B cell (primary cell): ENCODE measurements around the gene P2RX6. TPM values are rescaled to one million over a fixed set of nuclear protein-coding genes. Genes with fewer than 3 reads are reported as not detected.

Experiments used
- ATAC-seq: fragments of 200-7000 bp; cut with Tn5 transposase; one replicate; pipeline ENCODE4 v1.10.0; 2021; ENCODE audit warnings: low read depth, mild to moderate bottlenecking, moderate number of reproducible peaks, moderate library complexity
- CTCF ChIA-PET: fragments of 350-600 bp; sonication (Branson Sonifier 250); formaldehyde crosslinking; loops from one replicate; lab custom pipeline; 2021; ENCODE audit warnings: antibody characterized with exemption, inconsistent platforms; lab: Charles Lee
- POLR2A ChIA-PET: fragments of 350-600 bp; sonication (Branson Sonifier 250); formaldehyde crosslinking; loops from one replicate; lab custom pipeline; 2021; ENCODE audit warnings: antibody characterized with exemption; lab: Charles Lee
- DNase-seq: peaks from one replicate; pipeline ENCODE4 v3.0.0; 2013
- H2AFZ ChIP-seq: 2 replicates; pipeline ENCODE4 v1.6.1; 2012; ENCODE audit warnings: mild to moderate bottlenecking, low read depth, low read length; ENCODE audit not compliant: insufficient read depth, poor library complexity, severe bottlenecking
- H3K27ac ChIP-seq, 2 donors: 1 replicate in 1 of 2; 2 replicates in 1 of 2; pipeline ENCODE4 v1.5.1; 2012 to 2013; ENCODE audit warnings: low read length in 2 of 2, mild to moderate bottlenecking in 2 of 2, moderate library complexity in 1 of 2
- H3K27me3 ChIP-seq, 4 experiments: fragments of 200-600 bp in 1 of 4; sonication (generic) in 1 of 4; replicated peaks in 1 of 4; 1 replicate in 2 of 4; 2 replicates in 2 of 4; pipeline versions ENCODE4 v1.6.1 to v1.7.0; 2013 to 2016; ENCODE audit warnings: low read length in 3 of 4, mild to moderate bottlenecking in 2 of 4, mixed read lengths in 1 of 4, moderate library complexity in 1 of 4; ENCODE audit not compliant: insufficient read depth in 4 of 4, control insufficient read depth in 3 of 4; ENCODE audit errors: control extremely low read depth in 1 of 4
- H3K36me3 ChIP-seq, 2 experiments: replicated peaks in 1 of 2; 1 replicate in 1 of 2; 2 replicates in 1 of 2; pipeline versions ENCODE4 v1.6.1 to v1.7.1; 2013; ENCODE audit warnings: low read length in 1 of 2; ENCODE audit not compliant: insufficient read depth in 2 of 2, control insufficient read depth in 1 of 2; ENCODE audit errors: control extremely low read depth in 1 of 2, extremely low read depth in 1 of 2
- H3K4me1 ChIP-seq, 2 donors: fragments of 200-600 bp in 1 of 2; sonication (generic) in 1 of 2; 1 replicate in 1 of 2; 2 replicates in 1 of 2; pipeline versions ENCODE4 v1.5.1 to v1.6.1; 2013 to 2017; ENCODE audit warnings: low read length in 2 of 2; ENCODE audit not compliant: control insufficient read depth in 2 of 2, insufficient read depth in 2 of 2
- H3K4me2 ChIP-seq: replicated peaks from 2 replicates; pipeline ENCODE3; 2012; ENCODE audit warnings: mild to moderate bottlenecking, low read depth, low read length; ENCODE audit not compliant: poor library complexity, severe bottlenecking
- H3K4me3 ChIP-seq, 5 experiments: fragments of 200-600 bp in 1 of 5; sonication (generic) in 1 of 5; 1 replicate in 3 of 5; 2 replicates in 2 of 5; pipeline versions ENCODE4 v1.5.1 to v1.7.0; 2011 to 2016; ENCODE audit warnings: low read length in 4 of 5, mild to moderate bottlenecking in 4 of 5, low read depth in 2 of 5, control low read depth in 1 of 5, moderate library complexity in 1 of 5; ENCODE audit not compliant: insufficient read depth in 1 of 5; ENCODE audit errors: control extremely low read depth in 1 of 5, extremely low read depth in 1 of 5
- H3K79me2 ChIP-seq: fragments of 200-600 bp; sonication (generic); one replicate; pipeline ENCODE4 v1.6.0; 2016; ENCODE audit warnings: low read length; ENCODE audit not compliant: control insufficient read depth, insufficient read depth
- H3K9ac ChIP-seq: fragments of 200-600 bp; sonication (generic); 2 replicates; pipeline ENCODE4 v1.6.1; 2017; ENCODE audit warnings: mild to moderate bottlenecking, low read length, moderate library complexity
- H3K9me3 ChIP-seq, 3 donors: one replicate each; pipeline versions ENCODE4 v1.6.1 to v1.7.1; 2013; ENCODE audit warnings: low read length in 2 of 3; ENCODE audit not compliant: control insufficient read depth in 2 of 3, insufficient read depth in 1 of 3; ENCODE audit errors: control extremely low read depth in 1 of 3
- H4K20me1 ChIP-seq: 2 replicates; pipeline ENCODE4 v1.6.0; 2012; ENCODE audit warnings: mild to moderate bottlenecking, low read length; ENCODE audit not compliant: insufficient read depth, control insufficient read depth, poor library complexity, severe bottlenecking
- H3K27ac Mint-ChIP-seq: one replicate; pipeline ENCODE4 v1.8.0; 2021; ENCODE audit warnings: mixed read lengths
- H3K27me3 Mint-ChIP-seq: one replicate; pipeline ENCODE4 v1.8.0; 2021; ENCODE audit warnings: mixed read lengths
- H3K4me1 Mint-ChIP-seq: one replicate; pipeline ENCODE4 v1.8.0; 2021; ENCODE audit warnings: mixed read lengths
- H3K4me3 Mint-ChIP-seq: one replicate; pipeline ENCODE4 v1.8.0; 2021; ENCODE audit warnings: mixed read lengths
- H3K9me3 Mint-ChIP-seq: one replicate; pipeline ENCODE4 v1.8.0; 2022; ENCODE audit warnings: mixed read lengths; ENCODE audit not compliant: insufficient read depth
- EZH2 ChIP-seq: IDR thresholded peaks from 2 replicates; pipeline ENCODE4 v1.6.1; 2012; ENCODE audit warnings: borderline replicate concordance, low read depth, mild to moderate bottlenecking, moderate library complexity, low read length; ENCODE audit not compliant: insufficient read depth, poor library complexity, severe bottlenecking
- WGBS: methylation state at CpG from one replicate; pipeline ENCODE4 v1.1.5; 2013; ENCODE audit warnings: missing lambda C conversion rate; ENCODE audit not compliant: insufficient coverage; 5-methylcytosine and 5-hydroxymethylcytosine counted together
- intact Hi-C: fragments of 100-400 bp; cut with micrococcal nuclease; formaldehyde crosslinking; loops from one replicate; pipeline ENCODE4 v1.10.0; 2022
- polyA plus RNA-seq: library from polyadenylated mRNA; depleted of rRNA; stranded (reverse); fragments of >200 nt; gene quantifications from 2 replicates; pipeline ENCODE4 v1.2.3, GENCODE V29; 2012
- total RNA-seq, 2 donors: library from RNA; stranded (reverse); fragments of 120-200 nt in 1 of 2; gene quantifications; 1 replicate in 1 of 2; 2 replicates in 1 of 2; pipeline versions ENCODE4 v1.2.3 to v1.2.4, GENCODE V29; 2013 to 2022
- TF ChIP-seq, protein P1 (sequence below): fragments of 200-600 bp; IDR thresholded peaks from one replicate; pipeline ENCODE4 v1.8.0; 2022; ENCODE audit warnings: antibody characterized with exemption, mild to moderate bottlenecking

P2RX6 gene
- total and polyA plus RNA-seq, 2 donors (not counting 1 experiment from before 2014, with no cell fraction given), result 0.49 to 0.79 TPM

DNA sequence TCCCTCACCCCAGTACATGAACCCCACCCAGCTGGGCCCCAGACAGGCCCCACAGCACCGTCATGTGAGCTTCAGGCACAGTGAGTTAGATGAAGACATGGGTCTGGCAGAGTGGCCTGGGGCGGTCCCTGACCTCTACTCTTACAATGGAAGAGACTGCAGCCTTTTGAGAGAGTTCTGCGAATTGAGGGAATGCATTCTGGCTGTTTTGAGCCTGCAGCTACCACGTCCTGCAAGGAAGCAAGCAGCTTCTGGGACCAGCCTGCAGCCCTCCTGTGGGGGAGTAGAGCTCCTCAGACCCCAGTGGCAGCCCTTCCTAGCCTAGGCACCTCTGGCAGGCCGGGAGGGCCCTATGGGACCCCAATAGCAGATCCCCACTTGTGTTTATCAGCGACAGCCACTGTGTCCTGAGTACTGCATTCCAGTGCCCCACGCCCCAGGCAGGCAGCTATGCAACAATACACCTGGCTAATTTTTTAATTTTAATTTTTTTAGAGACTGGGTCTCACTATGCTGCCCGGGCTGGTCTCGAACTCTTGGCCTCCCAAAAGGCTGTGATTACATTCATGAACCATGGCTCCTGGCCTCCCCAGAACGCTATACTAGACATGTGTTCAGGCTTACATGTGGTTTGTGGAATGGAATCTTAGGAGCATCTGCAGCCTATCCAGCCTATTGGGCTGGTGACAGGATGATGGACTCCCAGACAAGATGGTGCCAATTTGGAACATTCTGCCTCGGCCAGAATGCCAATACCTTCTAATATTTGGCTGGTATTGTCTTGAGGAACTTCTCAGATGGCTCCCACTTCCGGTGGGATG is 18.1 kb downstream of the P2RX6 start:
- Histone ChIP-seq H3K4me2 (no peak overlapping the region), H3K79me2 (no peaks in the 10 kb centered on the region), H3K4me1 (peaks cover 3 to 6% of the 10 kb centered on the region in 2 donors), H3K4me3 (no peak overlapping the region), H3K9me3 (peaks cover 0 to 3% (median 0%) of the 10 kb centered on the region in 3 donors), H3K27ac (no peak overlapping the region), H3K27me3 (peaks cover 0 to 31% (median 10%) of the 10 kb centered on the region in 4 experiments), H4K20me1 (no peaks in the 10 kb centered on the region), H3K9ac (no peak overlapping the region), H3K36me3 (no peaks in the 10 kb centered on the region), H2AFZ (no peak overlapping the region)
- Mint-ChIP-seq H3K4me3 (no peak overlapping the region), H3K9me3 (no peaks in the 10 kb centered on the region), H3K27me3 (peaks cover 39% of the 10 kb centered on the region), H3K4me1 (peaks cover 1% of the 10 kb centered on the region), H3K27ac (no peak overlapping the region)
- intact Hi-C loops, result no loop called here
- POLR2A ChIA-PET, result no interaction called here
- 97% methylated on average over 9 of the region's 12 CpGs for WGBS
- ATAC-seq (no peak), DNase-seq (no peak)
- CTCF ChIA-PET, result interaction anchor here (0.6 kb wide), 1 partner anchor 11 kb away, joined by 3 read pairs; no protein-coding TSS in a partner anchor
- TF ChIP-seq EZH2, result no peak
- TF ChIP-seq, protein P1, sequence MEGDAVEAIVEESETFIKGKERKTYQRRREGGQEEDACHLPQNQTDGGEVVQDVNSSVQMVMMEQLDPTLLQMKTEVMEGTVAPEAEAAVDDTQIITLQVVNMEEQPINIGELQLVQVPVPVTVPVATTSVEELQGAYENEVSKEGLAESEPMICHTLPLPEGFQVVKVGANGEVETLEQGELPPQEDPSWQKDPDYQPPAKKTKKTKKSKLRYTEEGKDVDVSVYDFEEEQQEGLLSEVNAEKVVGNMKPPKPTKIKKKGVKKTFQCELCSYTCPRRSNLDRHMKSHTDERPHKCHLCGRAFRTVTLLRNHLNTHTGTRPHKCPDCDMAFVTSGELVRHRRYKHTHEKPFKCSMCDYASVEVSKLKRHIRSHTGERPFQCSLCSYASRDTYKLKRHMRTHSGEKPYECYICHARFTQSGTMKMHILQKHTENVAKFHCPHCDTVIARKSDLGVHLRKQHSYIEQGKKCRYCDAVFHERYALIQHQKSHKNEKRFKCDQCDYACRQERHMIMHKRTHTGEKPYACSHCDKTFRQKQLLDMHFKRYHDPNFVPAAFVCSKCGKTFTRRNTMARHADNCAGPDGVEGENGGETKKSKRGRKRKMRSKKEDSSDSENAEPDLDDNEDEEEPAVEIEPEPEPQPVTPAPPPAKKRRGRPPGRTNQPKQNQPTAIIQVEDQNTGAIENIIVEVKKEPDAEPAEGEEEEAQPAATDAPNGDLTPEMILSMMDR, result no peak

DNA sequence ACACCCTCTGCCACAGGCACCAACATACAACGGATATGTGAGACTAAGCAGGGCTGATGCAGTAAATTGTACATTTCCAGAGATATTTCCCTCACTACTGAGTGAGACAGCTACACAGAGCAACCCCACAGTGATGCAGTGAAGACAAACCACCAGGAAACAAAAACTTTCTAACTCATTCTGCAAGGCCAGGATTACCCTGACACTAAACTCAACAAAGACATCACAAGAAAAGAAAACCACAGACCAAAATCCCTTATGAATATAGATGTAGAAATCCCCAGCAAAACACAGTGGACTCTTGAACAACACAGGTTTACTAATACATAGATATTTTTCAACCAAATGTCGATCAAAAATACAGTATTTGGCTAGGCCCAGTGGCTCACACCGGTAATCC is 18.9 kb downstream of the P2RX6 start:
- DNase-seq (no peak), ATAC-seq (no peak)
- Mint-ChIP-seq H3K4me3 (no peak overlapping the region), H3K4me1 (peaks cover 1% of the 10 kb centered on the region), H3K27ac (no peak overlapping the region), H3K9me3 (no peaks in the 10 kb centered on the region), H3K27me3 (peaks cover 43% of the 10 kb centered on the region)
- Histone ChIP-seq H3K27me3 (peaks cover 0 to 31% (median 12%) of the 10 kb centered on the region in 4 experiments), H3K4me2 (no peak overlapping the region), H3K79me2 (no peaks in the 10 kb centered on the region), H2AFZ (no peak overlapping the region), H3K4me3 (no peak overlapping the region), H3K27ac (no peak overlapping the region), H3K9me3 (peaks cover 0 to 3% (median 0%) of the 10 kb centered on the region in 3 donors), H4K20me1 (no peaks in the 10 kb centered on the region), H3K4me1 (peaks cover 3 to 6% of the 10 kb centered on the region in 2 donors), H3K9ac (no peak overlapping the region), H3K36me3 (no peaks in the 10 kb centered on the region)
- POLR2A ChIA-PET, result no interaction called here
- WGBS, result 83% methylated on average over 2 of the region's 3 CpGs
- intact Hi-C loops, result no loop called here
- CTCF ChIA-PET, result no interaction called here
- TF ChIP-seq, protein P1, result no peak
- TF ChIP-seq EZH2, result no peak
